ENCODE measurements around the gene GPR137C.

GPR137C gene

GRCh38 chr14:52536269-52536668 lies 16.4 kb upstream of the GPR137C start:
- no peak for TF ChIP-seq ZFX (IDR thresholded peaks at IDR 0.05)
- no peak for TF ChIP-seq CTCF (conservative IDR thresholded peaks at IDR 0.05)
- no peak overlapping the region for H3K27ac ChIP-seq

GRCh38 chr14:52538623-52539022 lies 14.0 kb upstream of the GPR137C start:
- TF ChIP-seq CTCF (conservative IDR thresholded peaks at IDR 0.05) = no peak
- TF ChIP-seq ZFX (IDR thresholded peaks at IDR 0.05) = no peak
- H3K27ac ChIP-seq = no peak overlapping the region

GRCh38 chr14:52545584-52546317 lies 6.9 kb upstream of the GPR137C start:
- peak overlapping the region; percentile 97 for H3K27ac ChIP-seq
- TF ChIP-seq ZFX (IDR thresholded peaks at IDR 0.05) (no peak), CTCF (conservative IDR thresholded peaks at IDR 0.05) (no peak)

- H3K27ac ChIP-seq = peak overlapping the region; percentile 97
Measured at GRCh38 chr14:52546318-52546670, 6.3 kb upstream of the GPR137C start.

GRCh38 chr14:52547027-52547426 lies 5.6 kb upstream of the GPR137C start:
- TF ChIP-seq ZFX (IDR thresholded peaks at IDR 0.05) (no peak), CTCF (conservative IDR thresholded peaks at IDR 0.05) (no peak)
- H3K27ac ChIP-seq = peak overlapping the region; percentile 97; the same call in 1 of the 2 replicates

More at GRCh38 chr14:52546318-52546670, 6.3 kb upstream of the GPR137C start:
- TF ChIP-seq ZFX (IDR thresholded peaks at IDR 0.05) (no peak), CTCF (conservative IDR thresholded peaks at IDR 0.05) (no peak)

GRCh38 chr14:52547526-52547925 lies 5.1 kb upstream of the GPR137C start:
- TF ChIP-seq CTCF (conservative IDR thresholded peaks at IDR 0.05) (peak; percentile 10; the same call in 1 of the 2 replicates), ZFX (IDR thresholded peaks at IDR 0.05) (no peak)
- peak overlapping the region; percentile 97; the same call in 1 of the 2 replicates for H3K27ac ChIP-seq

- H3K27ac ChIP-seq = peak overlapping the region; percentile 74; the same call in 1 of the 2 replicates
- no peak for TF ChIP-seq CTCF (conservative IDR thresholded peaks at IDR 0.05)
Measured at GRCh38 chr14:52550661-52551060, 2.0 kb upstream of the GPR137C start.

Measured in C4-2B (cell line).